ENCODE data around the gene HS3ST5.
"Not testable (repeated sequence)": the region's sequence is repeated elsewhere in the genome, so short reads cannot be mapped to it uniquely, and the experiment has no call there.

Gene HS3ST5

DNA sequence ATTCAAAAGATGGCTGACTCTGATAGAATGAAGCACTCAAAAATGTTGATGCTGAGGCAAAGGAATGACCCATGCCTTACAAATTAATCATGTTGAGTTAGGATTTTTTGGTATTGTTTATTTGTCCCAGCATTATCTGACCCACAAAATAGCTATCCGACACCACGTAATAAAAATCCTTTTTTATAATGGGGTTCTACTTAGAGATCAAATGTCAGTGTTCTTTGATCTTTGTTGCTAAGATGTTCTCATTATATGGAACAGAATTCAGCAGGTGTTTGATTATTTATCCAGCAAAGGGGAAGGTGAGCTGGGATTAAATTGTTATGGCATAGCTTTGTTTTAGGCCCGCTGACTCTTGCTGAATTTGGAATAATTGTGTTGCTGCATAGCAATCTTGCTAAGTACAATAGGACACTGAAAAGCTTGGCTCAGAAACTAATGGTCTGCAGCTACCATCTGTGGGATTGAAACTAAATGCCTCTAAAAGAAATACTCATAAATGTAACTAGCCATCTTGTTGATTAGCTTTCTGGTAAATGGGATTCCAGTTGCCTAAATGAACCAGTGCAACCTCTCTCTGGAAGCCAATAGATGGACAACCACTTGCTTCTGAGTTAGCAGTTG lies 191.6 kb downstream of the HS3ST5 start:
- no peak for DNase-seq (ENCODE audit: low read depth)

DNA sequence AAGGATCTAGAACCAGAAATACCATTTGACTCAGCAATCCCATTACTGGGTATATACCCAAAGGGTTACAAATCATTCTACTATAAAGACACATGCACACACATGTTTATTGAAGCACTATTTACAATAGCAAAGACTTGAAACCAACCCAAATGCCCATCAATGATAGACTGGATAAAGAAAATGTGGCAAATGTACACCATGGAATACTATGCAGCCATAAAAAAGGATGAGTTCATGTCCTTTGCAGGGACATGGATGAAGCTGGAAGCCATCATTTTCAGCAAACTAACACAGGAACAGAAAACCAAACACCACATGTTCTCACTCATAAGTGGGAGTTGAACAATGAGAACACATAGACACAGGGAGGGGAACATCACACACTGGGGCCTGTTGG lies 193.6 kb downstream of the HS3ST5 start:
- DNase-seq (ENCODE audit: low read depth), result not testable (repeated sequence)

DNA sequence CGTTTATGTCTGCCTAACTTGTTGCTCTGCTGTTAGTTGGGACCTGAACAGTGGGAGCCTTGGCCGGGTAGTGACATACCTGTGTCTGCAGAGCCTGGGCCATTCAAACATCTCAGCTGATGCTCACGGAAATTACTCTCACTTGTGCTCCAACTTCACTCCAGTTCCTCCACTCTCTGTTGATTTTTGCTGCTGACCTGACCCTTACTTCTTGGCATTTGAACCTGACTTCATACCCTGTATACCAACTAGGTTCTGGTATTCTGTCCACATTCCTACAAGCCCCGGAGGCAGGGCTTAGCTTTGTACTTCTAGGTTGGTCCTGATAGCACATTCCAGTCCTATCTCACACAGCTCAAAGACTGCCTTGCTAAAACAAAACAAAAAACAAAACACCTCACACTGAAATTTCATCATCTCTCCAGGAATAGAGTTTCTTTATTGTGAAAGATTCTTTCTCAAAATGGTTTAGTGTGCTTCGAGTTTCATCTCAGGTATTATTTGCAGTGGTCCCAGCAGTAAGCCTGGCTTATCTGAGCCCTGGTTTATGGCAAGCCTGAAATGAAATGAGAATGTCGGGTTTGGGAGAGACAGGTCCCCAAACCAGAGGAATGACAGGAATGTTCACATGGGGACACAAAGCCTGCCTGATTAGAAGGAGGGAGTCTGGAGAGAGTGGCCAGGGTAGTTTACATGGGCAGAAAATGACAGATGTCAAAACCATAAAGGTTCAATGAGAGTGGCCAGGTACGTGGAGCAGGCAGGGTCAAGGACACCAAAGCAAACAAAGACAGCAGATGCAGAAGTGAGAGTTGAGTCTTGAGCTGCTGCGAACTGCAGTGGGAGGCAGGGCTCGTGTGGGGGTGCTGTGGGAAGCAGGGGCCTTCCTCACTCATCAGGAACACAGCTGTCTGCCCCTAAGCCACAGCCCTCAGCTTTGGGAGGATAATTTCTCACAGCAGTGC lies 197.7 kb downstream of the HS3ST5 start:
- DNase-seq (ENCODE audit: low read depth), result no peak

DNA sequence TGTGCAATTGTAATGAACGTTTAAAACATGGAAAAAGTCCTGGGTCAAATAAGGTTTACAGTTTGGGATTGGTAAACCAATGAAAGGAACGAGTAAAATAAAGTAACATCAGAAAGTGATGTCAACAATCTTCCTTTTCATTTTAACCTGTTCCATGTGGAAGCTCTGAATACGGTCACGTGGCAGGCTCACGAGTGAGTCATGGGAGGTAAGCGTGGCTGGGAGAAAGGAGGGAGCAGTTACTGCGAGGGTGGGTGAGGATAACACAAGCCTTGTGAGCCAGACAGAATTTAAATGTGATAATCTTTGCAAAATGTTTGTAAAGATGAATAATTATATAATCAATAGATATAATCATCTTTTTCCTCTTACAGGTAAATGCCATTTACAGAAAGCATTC lies 200.6 kb downstream of the HS3ST5 start:
- no peak for DNase-seq (ENCODE audit: low read depth)

DNA sequence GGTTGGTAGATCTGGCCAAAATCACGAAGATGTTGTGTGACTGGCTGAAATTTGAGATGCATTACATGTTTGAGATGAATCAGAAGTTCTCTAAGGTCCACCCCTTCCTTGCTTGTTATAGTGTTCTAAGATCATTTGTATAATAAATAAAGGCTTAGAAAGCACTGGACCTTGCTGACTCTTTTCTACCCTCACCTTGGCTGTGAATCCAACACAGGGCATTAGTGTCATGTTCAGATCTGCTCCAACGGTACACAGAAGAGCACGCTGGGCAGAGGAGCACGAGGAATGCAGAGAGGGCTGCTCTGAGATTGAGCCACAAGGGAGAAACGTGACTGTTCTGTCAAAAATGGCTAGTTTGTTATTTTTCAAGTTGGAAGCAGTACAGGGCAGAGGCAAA lies 202.4 kb downstream of the HS3ST5 start:
- peak; percentile 6 for DNase-seq (ENCODE audit: low read depth)

DNA sequence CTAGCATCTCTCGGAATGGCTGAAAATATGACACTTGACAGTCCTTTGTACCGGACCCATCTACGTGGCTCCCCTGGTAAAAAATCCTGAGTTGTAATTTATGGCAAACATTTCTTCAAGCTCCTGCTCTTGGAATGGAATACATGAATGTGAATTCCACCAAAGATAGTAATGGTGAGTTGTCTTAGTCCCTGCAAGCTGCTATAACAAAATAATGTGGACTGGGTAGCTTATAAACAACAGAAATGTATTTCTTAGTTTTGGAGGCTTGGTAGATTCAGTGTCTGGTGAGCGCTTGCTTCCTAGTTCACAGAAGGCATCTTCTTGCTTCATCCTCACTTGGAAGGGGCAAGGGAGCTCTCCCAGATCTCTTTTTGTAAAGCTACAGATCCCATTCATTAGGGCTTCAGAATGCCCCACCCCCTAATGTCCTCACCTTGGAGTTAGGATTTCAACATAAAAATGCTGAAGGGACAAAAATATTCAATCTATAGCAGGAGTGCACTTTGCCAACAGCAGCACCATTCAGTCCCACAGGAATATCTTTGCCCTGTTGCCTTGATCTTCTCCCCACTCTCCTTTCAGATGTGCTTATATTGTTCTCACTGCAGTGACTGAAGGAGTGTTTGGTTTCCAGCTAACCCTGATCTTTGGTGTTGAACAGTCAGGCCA lies 204.1 kb downstream of the HS3ST5 start:
- DNase-seq (ENCODE audit: low read depth), result no peak

DNA sequence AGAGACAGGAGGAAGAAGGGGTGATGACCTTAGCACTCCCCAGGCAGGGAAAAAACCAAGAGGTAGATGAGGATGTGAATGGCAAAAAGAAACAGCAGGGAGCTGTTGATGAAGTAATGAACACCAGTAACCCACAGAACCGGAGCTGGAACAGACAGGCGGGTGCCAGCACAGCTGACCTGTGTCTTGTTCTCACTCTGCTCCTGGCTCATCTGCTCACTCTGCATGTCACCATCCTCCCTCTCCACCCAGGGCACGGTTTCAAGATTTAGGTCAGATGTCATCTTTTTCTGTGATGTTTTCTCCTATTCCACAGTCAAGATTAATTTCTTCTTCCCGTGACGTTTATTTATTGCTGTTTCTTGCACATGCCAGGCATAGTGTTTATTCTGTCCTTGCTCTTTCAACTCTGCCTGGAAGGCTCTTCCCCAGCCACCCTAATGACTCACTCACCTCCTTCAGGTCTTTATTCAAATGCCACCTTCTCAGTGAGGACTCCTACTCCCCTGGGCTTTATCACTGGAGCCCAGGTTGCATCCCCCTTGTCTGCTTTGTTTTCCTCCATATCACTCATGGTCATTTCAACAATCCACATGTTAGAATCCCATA lies 207.4 kb downstream of the HS3ST5 start:
- DNase-seq (ENCODE audit: low read depth), result no peak

DNA sequence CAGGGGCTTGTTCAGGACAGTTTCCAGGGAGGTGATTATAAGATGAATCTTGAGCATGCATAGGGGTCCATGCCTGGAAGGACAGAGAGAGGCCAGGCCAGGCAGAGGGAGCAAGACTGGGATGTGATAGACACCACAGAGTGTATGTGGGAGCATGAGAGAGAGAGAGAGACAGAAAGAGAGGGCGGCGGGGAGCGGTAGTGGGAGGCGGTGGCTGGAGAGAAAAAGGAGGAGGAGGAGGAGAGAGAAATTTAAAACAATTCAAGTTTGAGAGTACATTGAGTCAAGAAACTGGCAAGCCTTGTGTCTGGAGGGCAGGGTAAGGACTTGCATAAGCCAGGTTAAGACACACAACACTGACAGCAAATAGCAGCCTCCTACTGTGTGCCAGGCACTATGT lies 209.0 kb downstream of the HS3ST5 start:
- no peak for DNase-seq (ENCODE audit: low read depth)

DNA sequence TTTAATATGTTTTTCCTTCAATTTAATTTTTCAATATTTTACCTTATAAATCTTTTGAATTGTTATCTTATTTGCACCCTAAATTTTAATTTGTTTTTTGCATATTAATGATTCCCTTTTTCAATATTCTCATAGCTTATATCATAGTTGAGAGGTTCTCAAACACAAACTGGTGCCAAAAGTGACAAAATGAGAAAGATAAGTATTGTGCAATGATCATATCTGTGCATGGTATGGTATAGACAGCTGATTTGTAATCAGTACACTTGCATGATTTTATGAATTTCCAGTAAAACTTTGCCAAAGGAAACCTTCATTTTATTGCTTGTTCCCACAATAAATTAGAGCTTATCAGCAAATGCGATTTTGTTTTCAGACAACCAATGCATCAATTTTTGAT lies 210.9 kb downstream of the HS3ST5 start:
- no peak for DNase-seq (ENCODE audit: low read depth)

DNA sequence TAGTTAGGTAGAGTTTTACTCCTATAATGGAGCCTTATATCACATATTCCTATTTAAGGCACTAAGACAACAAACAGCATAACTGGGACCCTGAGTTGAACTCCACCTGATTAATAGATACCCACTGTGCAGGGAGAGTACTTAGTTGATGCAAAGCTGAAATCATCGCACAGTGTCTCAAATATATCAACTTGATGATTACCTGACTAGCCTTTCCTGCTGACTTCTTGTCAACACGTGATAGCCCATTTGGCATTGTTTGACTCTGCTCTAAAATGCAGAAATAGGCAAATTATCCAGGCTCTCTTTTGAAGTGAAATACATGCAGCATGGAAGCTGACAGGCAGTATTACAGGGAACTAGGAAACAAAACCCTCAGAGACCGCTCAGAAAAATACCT lies 217.2 kb downstream of the HS3ST5 start:
- DNase-seq (ENCODE audit: low read depth), result no peak

DNA sequence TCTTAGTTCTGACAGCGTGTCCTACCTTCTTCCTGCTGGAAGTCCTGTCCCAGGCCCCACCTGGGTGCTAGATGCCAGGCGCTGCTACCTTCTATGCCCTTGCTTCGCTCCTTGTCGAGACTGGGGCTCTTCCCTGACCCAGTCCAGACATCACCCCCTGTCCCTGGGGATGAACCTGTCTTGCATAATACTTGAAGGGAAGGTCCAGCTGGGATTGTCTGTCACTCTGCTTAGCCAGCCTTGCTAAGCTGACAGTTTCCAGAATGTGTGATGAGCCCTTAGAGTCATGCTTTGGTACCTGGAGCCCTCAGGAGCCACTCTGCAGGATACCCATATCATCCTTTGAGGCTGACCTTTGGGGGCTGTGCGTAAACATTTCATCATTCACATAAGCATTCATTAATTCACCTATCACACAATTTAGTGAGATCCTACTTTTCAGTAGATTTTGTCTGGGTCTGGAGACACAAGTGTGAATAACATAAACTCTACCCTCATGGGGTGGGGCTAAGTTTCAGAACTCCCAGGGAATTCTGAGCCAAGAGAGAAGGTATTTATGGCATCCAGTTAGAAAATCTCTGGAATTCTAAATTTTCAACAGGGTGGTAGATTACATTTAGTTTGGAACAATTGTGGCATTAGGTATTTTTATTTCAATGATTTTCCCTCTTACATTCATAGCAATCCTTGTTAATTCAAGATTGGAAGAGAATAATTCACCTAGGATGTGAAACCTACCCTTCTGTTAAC lies 220.7 kb downstream of the HS3ST5 start:
- peak; percentile 18 for DNase-seq (ENCODE audit: low read depth)

DNA sequence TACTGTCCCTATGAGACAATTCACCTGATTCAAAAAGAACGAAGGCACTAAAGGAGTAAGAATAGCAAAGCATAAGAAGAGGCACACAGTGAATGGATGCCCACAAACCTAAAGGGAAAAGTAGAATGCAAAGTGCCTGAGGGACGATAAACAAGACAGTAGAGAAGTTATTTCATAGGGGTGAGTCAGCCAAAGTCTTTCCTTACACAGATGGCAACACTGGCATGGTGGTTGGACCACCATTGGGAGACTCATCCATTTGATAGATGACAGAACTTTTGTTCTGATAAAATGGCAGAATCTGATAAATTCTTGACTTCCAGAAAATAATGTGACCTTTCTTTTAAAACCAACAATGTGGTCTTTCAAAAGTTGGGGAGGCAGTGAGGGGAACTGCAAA lies 223.8 kb downstream of the HS3ST5 start:
- no peak for DNase-seq (ENCODE audit: low read depth)

DNA sequence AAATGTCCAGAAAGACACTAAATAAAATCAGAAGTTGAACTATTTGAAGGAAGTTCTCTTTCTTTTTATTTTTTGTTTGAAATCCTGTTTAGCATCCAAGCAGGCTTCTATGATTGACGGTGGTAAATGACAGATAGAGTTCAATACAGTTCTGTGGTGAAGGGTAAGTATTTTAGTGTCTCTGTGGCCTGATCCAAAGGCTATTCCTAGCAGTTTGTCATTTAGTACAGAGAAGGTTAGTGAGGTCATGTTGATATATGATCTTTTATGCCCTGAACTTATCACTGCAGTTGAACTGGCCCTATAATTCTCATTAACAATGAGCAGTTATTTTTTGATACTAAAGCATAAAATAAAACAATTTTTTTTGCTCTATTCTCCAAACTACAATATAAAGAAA lies 227.2 kb downstream of the HS3ST5 start:
- DNase-seq (ENCODE audit: low read depth), result no peak

DNA sequence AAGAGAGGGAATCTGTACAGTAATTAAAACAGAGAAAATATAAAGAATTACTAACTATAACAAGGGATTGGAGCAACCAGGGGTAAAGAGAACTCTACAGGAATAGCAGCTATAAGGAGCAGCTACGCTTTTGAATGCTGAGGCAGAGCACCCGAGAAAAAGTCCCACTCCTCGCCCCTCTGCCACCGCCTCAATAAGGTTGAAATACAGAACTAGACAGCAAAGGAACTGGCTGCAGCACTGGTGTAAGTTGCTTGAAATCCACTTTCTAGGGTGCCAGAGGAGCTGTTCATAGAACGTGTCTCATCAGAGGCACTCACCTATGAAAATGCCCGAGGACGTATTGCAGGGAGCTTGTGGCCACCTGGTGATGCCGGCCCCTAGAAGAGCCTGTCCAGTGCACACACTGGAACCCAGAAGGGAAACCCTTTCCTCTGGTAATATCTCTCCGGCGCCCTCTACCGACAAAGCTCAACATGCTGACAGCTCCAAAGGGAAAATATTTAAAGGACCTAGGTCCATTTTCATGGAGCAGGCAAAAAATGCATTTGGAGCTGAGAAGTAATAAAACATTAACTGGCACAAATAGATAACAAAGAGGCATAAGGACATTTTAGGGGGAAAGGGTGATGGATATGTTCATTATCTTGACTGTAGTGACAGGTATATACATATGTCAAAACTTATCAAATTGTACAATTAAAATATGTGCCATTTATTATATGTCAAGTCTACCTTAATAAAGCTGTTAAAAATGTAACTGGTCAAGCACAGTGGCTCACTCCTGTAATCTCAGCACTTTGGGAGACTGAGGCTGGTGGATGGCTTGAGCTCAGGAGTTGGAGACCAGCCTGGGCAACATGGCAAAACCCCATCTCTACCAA lies 234.5 kb downstream of the HS3ST5 start:
- DNase-seq (ENCODE audit: low read depth), result peak; percentile 79

DNA sequence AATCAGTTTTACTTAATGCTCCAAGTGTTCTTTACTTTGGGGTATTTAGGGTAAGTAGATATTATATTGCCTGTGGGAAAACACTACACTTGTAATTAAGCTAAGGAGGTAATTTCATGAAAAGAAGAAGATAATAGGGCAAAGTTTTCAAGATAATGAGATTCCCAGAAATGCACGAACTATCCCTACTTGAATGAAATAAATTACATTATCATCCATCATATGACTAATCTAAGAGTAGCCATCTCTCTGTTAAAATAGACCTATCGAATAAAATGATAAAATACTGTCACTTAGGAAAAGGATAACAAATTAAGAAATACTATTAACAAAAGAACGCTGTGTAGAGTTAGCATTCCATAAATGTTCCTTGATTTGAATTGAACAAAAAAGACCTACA lies 236.8 kb downstream of the HS3ST5 start:
- DNase-seq (ENCODE audit: low read depth), result no peak

DNA sequence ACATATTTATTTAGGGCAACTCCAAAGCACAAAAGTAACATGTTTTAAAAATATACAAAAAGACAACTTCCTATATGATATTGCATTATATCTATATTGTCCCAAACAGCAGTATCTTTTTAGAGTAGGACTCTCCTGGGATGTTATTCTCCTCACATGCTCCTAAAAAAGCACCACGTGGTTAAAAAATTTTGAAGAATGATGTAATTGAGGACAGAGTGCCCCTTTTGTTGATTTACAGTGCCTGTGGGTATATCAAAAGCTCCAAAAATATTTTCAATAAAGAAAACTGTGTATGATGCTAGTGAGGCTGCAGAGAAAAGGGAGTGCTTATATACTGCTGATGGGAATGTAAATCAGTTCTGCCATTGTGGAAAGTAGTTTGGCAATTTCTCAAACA lies 241.6 kb downstream of the HS3ST5 start:
- DNase-seq (ENCODE audit: low read depth), result no peak

DNA sequence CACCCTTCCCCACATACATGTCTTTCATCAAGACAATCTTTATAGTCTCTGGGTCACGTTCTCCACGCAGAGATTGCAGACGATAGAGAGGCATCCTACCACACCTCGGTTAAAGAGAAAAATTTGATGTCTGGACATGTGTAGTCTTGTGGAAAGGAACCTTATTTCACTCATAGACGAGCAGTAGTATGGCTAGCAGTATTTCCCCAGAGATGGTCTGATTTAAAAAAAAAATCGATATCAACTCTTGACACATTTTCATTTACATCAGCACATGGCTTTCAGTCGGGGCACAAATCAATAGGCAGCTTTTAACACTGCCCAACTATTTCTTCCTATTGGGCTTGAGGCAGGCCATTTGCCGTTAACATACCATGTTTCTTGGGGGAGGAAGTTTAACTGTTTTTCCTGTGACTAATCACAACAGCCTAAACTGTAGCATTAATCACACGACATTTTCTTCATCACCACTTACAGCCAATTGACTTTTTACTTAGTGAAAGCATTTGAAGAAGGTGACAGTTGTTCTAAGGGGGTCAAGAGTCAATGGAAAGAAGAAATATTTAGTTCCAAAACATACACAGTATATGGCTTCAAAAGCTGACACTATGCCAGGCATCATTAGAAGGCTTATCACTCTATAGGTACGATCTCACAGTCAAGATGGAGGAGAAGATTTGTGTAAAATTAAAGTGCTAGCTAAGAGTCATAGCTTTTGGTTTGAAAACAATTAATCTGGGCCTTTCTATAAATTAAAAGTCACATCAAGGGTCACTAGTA lies 242.4 kb downstream of the HS3ST5 start:
- peak; percentile 75 for DNase-seq (ENCODE audit: low read depth)

DNA sequence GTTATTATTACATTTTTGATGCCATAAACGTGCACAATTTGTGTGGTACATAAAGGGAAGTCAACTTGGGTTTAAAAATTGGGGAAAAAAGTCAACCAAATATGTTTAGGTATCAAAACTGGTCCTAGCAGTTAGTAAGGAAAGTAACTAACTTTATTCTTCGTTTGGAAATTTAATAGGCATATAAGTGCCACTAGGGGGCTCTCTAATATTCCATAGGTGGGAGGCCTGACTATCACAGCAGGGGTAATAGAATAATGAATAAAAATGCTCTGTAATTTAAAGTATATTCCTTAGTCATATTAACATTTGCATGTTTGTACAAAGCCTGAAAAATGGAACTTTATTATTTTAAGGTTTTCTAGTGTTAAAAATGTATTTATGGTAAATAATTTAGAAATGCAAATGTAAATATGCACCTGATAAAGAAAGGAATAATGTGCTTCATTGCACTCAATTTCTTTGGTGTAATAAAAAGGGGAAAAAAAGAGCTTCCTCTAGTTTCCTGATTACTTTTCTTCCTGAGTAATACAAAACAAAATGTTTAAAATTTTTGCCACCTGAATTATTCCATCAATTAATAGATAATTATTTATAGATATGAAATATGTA lies 246.2 kb downstream of the HS3ST5 start:
- peak; percentile 50 for DNase-seq (ENCODE audit: low read depth)

DNA sequence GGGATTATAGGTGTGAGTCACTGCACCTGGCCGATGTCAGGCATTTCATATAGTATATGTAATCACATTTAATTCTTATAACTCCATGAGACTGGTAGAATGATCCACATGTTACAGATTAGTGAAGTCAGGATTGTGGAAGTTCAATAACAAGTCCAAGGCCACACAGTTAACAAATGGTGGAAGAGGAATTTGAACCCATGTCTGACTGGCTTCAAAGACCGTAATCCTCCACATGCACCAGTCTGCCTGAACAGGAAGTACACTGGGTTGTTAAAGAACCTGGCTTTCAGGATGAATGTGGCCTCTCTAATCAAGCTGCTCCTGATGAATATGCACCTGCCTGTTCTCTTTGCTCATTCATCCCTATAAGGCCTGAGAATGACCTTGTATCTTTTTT lies 249.9 kb downstream of the HS3ST5 start:
- DNase-seq (ENCODE audit: low read depth), result no peak

DNA sequence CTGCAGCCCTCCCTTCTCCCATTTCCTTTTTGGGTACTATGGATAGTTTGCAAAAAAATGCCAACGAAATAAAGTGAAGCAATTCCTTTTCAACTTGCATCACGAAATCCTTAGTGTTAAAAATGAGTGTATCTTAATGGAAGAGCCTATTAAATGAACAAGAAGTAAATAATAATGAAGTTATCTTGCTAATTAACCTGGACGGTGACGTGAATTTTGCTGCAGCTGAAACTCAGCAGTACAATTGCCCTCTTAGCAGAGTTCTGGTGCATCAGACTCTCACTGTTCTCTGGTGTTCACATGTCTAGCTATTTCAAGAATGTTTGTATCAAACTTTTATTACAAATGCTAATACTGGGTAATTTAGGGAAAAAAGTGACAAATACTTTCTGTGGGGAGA lies 252.2 kb downstream of the HS3ST5 start:
- DNase-seq (ENCODE audit: low read depth), result peak; percentile 30
